ENCODE data around the gene PTGR3. TPM values are rescaled to one million over a fixed set of nuclear protein-coding genes. Genes with fewer than 3 reads are reported as not detected.
A peak's percentile ranks its signal among the peaks of the same experiment; 100 is the strongest.

The PTGR3 gene
- total RNA-seq, 1 experiment from 2014 or later = 6.9 TPM

- TF ChIP-seq CTCF (conservative IDR thresholded peaks at IDR 0.05; ENCODE audit: low read depth, low read length) = no peak
- TF ChIP-seq EZH2 (IDR thresholded peaks at IDR 0.05; ENCODE audit: borderline replicate concordance, low read depth, low read length, poor library complexity, severe bottlenecking) = no peak
- intact Hi-C loops (cut with micrococcal nuclease; ENCODE audit: unreplicated experiment) = no loop called here
- peak within 1 kb of the TSS; percentile 77 for H3K27ac ChIP-seq (ENCODE audit: low read depth, low read length, poor library complexity, severe bottlenecking)
- DNase-seq (ENCODE audit: low spot score) = peak; percentile 80
- CTCF ChIA-PET = interaction anchor here (0.6 to 0.7 kb wide), 2 partner anchors 416 to 1500 kb away, joined by 4 to 8 read pairs; no protein-coding TSS in a partner anchor
- no peaks in the 10 kb centered on the region for H3K36me3 ChIP-seq (ENCODE audit: insufficient read depth, low read length, poor library complexity, severe bottlenecking)
- no TSS peak for BruUV-seq (replicated peaks)
- peaks cover 28% of the 10 kb centered on the region for H3K4me1 ChIP-seq (ENCODE audit: insufficient read depth, low read length, poor library complexity, severe bottlenecking)
- H3K4me3 ChIP-seq (ENCODE audit: low read depth, low read length, poor library complexity, severe bottlenecking) = peak within 1 kb of the TSS; percentile 69
- POLR2A ChIA-PET (ENCODE audit: low non-redundant PET) = no interaction called here
- H3K27me3 ChIP-seq (replicated peaks; ENCODE audit: insufficient read depth, low read depth, low read length, poor library complexity) = peaks cover 54% of the 10 kb centered on the region
- H3K9me3 ChIP-seq (ENCODE audit: low read depth, low read length, poor library complexity, severe bottlenecking) = no peaks in the 10 kb centered on the region
These were observed 1.5 kb upstream of the PTGR3 start, which contains the start of gene TSHZ1 for GRCh38 chr18:75210274-75211001. Gene TSHZ1, plus strand, starts transcription at chr18:75210797. Its CDS starts 1,080 bp downstream, at chr18:75211877.

- ChIA-PET CTCF (no interaction called here), POLR2A (ENCODE audit: low non-redundant PET) (no interaction called here)
- Histone ChIP-seq H3K4me3 (ENCODE audit: low read depth, low read length, poor library complexity, severe bottlenecking) (peak overlapping the region; percentile 69), H3K9me3 (ENCODE audit: low read depth, low read length, poor library complexity, severe bottlenecking) (no peaks in the 10 kb centered on the region), H3K4me1 (ENCODE audit: insufficient read depth, low read length, poor library complexity, severe bottlenecking) (peaks cover 28% of the 10 kb centered on the region), H3K27me3 (replicated peaks; ENCODE audit: insufficient read depth, low read depth, low read length, poor library complexity) (peaks cover 59% of the 10 kb centered on the region), H3K27ac (ENCODE audit: low read depth, low read length, poor library complexity, severe bottlenecking) (peak overlapping the region; percentile 77), H3K36me3 (ENCODE audit: insufficient read depth, low read length, poor library complexity, severe bottlenecking) (no peaks in the 10 kb centered on the region)
- peak; percentile 53 for DNase-seq (ENCODE audit: low spot score)
- intact Hi-C loops (cut with micrococcal nuclease; ENCODE audit: unreplicated experiment) = loop anchor here (5.0 kb wide), 1 partner anchor 213 kb away; no protein-coding TSS in a partner anchor
- no TSS peak for BruUV-seq (replicated peaks)
- TF ChIP-seq EZH2 (IDR thresholded peaks at IDR 0.05; ENCODE audit: borderline replicate concordance, low read depth, low read length, poor library complexity, severe bottlenecking) (no peak), CTCF (conservative IDR thresholded peaks at IDR 0.05; ENCODE audit: low read depth, low read length) (no peak)
These were observed 966 bp upstream of the PTGR3 start for GRCh38 chr18:75209951-75210258.

GRCh38 chr18:75208836-75209128 is 157 bp downstream of the PTGR3 start:
- Histone ChIP-seq H3K4me3 (ENCODE audit: low read depth, low read length, poor library complexity, severe bottlenecking) (peak overlapping the region; percentile 69), H3K27ac (ENCODE audit: low read depth, low read length, poor library complexity, severe bottlenecking) (peak overlapping the region; percentile 77), H3K27me3 (replicated peaks; ENCODE audit: insufficient read depth, low read depth, low read length, poor library complexity) (peaks cover 63% of the 10 kb centered on the region), H3K9me3 (ENCODE audit: low read depth, low read length, poor library complexity, severe bottlenecking) (no peaks in the 10 kb centered on the region), H3K36me3 (ENCODE audit: insufficient read depth, low read length, poor library complexity, severe bottlenecking) (no peaks in the 10 kb centered on the region), H3K4me1 (ENCODE audit: insufficient read depth, low read length, poor library complexity, severe bottlenecking) (peaks cover 28% of the 10 kb centered on the region)
- intact Hi-C loops (cut with micrococcal nuclease; ENCODE audit: unreplicated experiment) = loop anchor here (5.0 kb wide), 1 partner anchor 211 kb away; no protein-coding TSS in a partner anchor
- no peak for DNase-seq (ENCODE audit: low spot score)
- TF ChIP-seq EZH2 (IDR thresholded peaks at IDR 0.05; ENCODE audit: borderline replicate concordance, low read depth, low read length, poor library complexity, severe bottlenecking) = no peak
- no peak for TF ChIP-seq CTCF (conservative IDR thresholded peaks at IDR 0.05; ENCODE audit: low read depth, low read length)
- ChIA-PET POLR2A (ENCODE audit: low non-redundant PET) (no interaction called here), CTCF (no interaction called here)
- no TSS peak for BruUV-seq (replicated peaks)

Measured in A673 (cell line).